Measurements from ENCODE around the gene SESTD1.

GRCh38 chr2:179252423-179252822 lies 12.2 kb downstream of the SESTD1 start:
- TF ChIP-seq, protein P1, sequence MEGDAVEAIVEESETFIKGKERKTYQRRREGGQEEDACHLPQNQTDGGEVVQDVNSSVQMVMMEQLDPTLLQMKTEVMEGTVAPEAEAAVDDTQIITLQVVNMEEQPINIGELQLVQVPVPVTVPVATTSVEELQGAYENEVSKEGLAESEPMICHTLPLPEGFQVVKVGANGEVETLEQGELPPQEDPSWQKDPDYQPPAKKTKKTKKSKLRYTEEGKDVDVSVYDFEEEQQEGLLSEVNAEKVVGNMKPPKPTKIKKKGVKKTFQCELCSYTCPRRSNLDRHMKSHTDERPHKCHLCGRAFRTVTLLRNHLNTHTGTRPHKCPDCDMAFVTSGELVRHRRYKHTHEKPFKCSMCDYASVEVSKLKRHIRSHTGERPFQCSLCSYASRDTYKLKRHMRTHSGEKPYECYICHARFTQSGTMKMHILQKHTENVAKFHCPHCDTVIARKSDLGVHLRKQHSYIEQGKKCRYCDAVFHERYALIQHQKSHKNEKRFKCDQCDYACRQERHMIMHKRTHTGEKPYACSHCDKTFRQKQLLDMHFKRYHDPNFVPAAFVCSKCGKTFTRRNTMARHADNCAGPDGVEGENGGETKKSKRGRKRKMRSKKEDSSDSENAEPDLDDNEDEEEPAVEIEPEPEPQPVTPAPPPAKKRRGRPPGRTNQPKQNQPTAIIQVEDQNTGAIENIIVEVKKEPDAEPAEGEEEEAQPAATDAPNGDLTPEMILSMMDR (IDR thresholded peaks at IDR 0.05; ENCODE audit: insufficient read depth, low read length) = no peak
- TF ChIP-seq POLR2AphosphoS5 (IDR thresholded peaks at IDR 0.05; ENCODE audit: low read depth) = no peak
- TF ChIP-seq REST (IDR thresholded peaks at IDR 0.05; ENCODE audit: insufficient replicate concordance, low read depth) = no peak
- no peak for TF ChIP-seq GABPA (IDR thresholded peaks at IDR 0.05; ENCODE audit: low read depth)
- no peak for TF ChIP-seq SPI1 (IDR thresholded peaks at IDR 0.05; ENCODE audit: borderline replicate concordance, low read depth)

Data from HL-60 (cell line).